SK-N-MC (cell line): ENCODE measurements around the gene PRMT3.

ENCODE experiments used
- EZH2 ChIP-seq: fragments of 200-600 bp; sonication (generic); IDR thresholded peaks from one replicate; pipeline ENCODE4 v1.6.1; 2017; ENCODE audit warnings: antibody characterized with exemption
- POLR2AphosphoS5 ChIP-seq: IDR thresholded peaks from 2 replicates; pipeline ENCODE4 v1.6.1; 2012; ENCODE audit warnings: mild to moderate bottlenecking, low read depth, low read length, borderline replicate concordance

GRCh38 chr11:20373568-20374209, 13.8 kb upstream of the PRMT3 start:
- TF ChIP-seq EZH2 (no peak), POLR2AphosphoS5 (no peak)
